ENCODE measurements around the gene COL3A1. TPM values are rescaled to one million over a fixed set of nuclear protein-coding genes. Genes with fewer than 3 reads are reported as not detected.

The COL3A1 gene
- total and polyA plus RNA-seq, 2 of the 8 experiments (the other 6 are each of a cell fraction or from before 2014, with no cell fraction given), result 0.07 to 0.11 TPM

GRCh38 chr2:189047171-189047888, 73.2 kb downstream of the COL3A1 start:
- Histone ChIP-seq H4K8ac (ENCODE audit: extremely low read depth, insufficient read depth, low read length) (no peak overlapping the region), H2AFZ (ENCODE audit: low read length) (no peak overlapping the region), H3K9me3 (ENCODE audit: insufficient read depth in 2 of 2, low read depth in 1 of 2, low read length in 1 of 2) (no peaks in the 10 kb centered on the region), H3K9ac (replicated peaks in 1 of 4; ENCODE audit: extremely low read depth in 1 of 4, low read depth in 3 of 4, low read length in 3 of 4) (no peak overlapping the region), H2BK120ac (replicated peaks; ENCODE audit: low read depth, low read length) (no peak overlapping the region), H4K91ac (replicated peaks; ENCODE audit: insufficient read length, low read length) (no peak overlapping the region), H3K4me1 (replicated peaks in 1 of 4; ENCODE audit: control insufficient read depth in 3 of 4, insufficient read depth in 4 of 4, low read length in 3 of 4) (no peaks in the 10 kb centered on the region), H3K27ac (ENCODE audit: low read depth, low read length) (no peak overlapping the region), H3K18ac (ENCODE audit: extremely low read depth, low read length) (no peak overlapping the region), H2BK15ac (ENCODE audit: low read length) (no peak overlapping the region), H3K27me3 (replicated peaks in 1 of 4; ENCODE audit: control insufficient read depth in 3 of 4, extremely low read depth in 1 of 4, insufficient read depth in 3 of 4, low read length in 3 of 4) (no peaks in the 10 kb centered on the region), H3K36me3 (ENCODE audit: control insufficient read depth in 2 of 4, insufficient read depth in 4 of 4, low read length in 3 of 4) (no peaks in the 10 kb centered on the region), H3K79me2 (ENCODE audit: control insufficient read depth in 1 of 2, insufficient read depth in 2 of 2, low read length in 2 of 2) (no peaks in the 10 kb centered on the region), H2BK5ac (ENCODE audit: low read depth, low read length) (no peak overlapping the region), H3K4me3 (ENCODE audit: extremely low read depth in 1 of 4, insufficient read depth in 2 of 4, low read depth in 3 of 4, low read length in 4 of 4) (no peak overlapping the region), H3K56ac (replicated peaks; ENCODE audit: insufficient read length, low read depth, low read length) (no peak overlapping the region), H2AK5ac (ENCODE audit: low read depth, low read length) (no peak overlapping the region), H3K4ac (replicated peaks; ENCODE audit: insufficient read length, low read depth, low read length) (no peak overlapping the region), H4K5ac (ENCODE audit: insufficient read length, low read depth, low read length) (no peak overlapping the region), H3K4me2 (ENCODE audit: insufficient read depth in 1 of 2, low read depth in 2 of 2, low read length in 2 of 2) (no peak overlapping the region), H3K79me1 (ENCODE audit: low read depth, low read length) (no peaks in the 10 kb centered on the region), H4K20me1 (replicated peaks in 1 of 2; ENCODE audit: control insufficient read depth in 1 of 2, insufficient read depth in 2 of 2, low read length in 2 of 2) (no peaks in the 10 kb centered on the region), H2BK20ac (ENCODE audit: low read length) (no peak overlapping the region), H3K23ac (ENCODE audit: insufficient read length) (no peak overlapping the region), H2BK12ac (ENCODE audit: low read depth, low read length) (no peak overlapping the region), H3K23me2 (ENCODE audit: low read depth, low read length) (no peaks in the 10 kb centered on the region), H3K14ac (ENCODE audit: insufficient read length) (no peak overlapping the region)
- CTCF ChIA-PET (ENCODE audit: partially characterized antibody), result no interaction called here
- POLR2A ChIA-PET (ENCODE audit: partially characterized antibody), result interaction anchor here (0.7 kb wide), 1 partner anchor 1111 kb away, joined by 3 read pairs; no protein-coding TSS in a partner anchor
- no peak for FAIRE-seq
- WGBS, 2 experiments (ENCODE audit: extremely low coverage in 1 of 2, insufficient coverage in 1 of 2, insufficient read length in 1 of 2, insufficient replicate concordance in 2 of 2, low coverage in 1 of 2, low lambda C conversion rate in 2 of 2, missing lambda C conversion rate in 1 of 2), result 90% methylated on average over 4 of the region's 4 CpGs; no CpG with 5 or more reads in 1 of the 2 experiments
- no peak for DNase-seq (ENCODE audit: low read depth in 1 of 2, low spot score in 2 of 2)
- TF ChIP-seq TEAD4 (IDR thresholded peaks at IDR 0.05; ENCODE audit: low read depth, low read length) (no peak), MAX (IDR thresholded peaks at IDR 0.05) (no peak), HDAC6 (IDR thresholded peaks at IDR 0.05; ENCODE audit: low read depth, low read length) (no peak), BRCA1 (IDR thresholded peaks at IDR 0.05; ENCODE audit: low read depth, low read length) (no peak), NRF1 (IDR thresholded peaks at IDR 0.05; ENCODE audit: low read depth, low read length) (no peak), CREB1 (IDR thresholded peaks at IDR 0.05) (no peak), CBX5 (IDR thresholded peaks at IDR 0.05; ENCODE audit: low read depth, low read length) (no peak), RNF2 (IDR thresholded peaks at IDR 0.05; ENCODE audit: borderline replicate concordance, low read depth, low read length, missing control alignments, poor library complexity, severe bottlenecking) (no peak), CTCF (IDR thresholded peaks at IDR 0.05; ENCODE audit: control extremely low read depth in 1 of 3, insufficient read depth in 1 of 3, low read depth in 1 of 3, low read length in 3 of 3) (no peak)

Measured in H1 (cell line).